Measurements from ENCODE around the gene NR2F1. TPM values are rescaled to one million over a fixed set of nuclear protein-coding genes. Genes with fewer than 3 reads are reported as not detected.

Gene NR2F1
- total RNA-seq, 2 donors from 2014 or later: 1.1 to 3.4 TPM

- no peak for TF ChIP-seq CTCF (IDR thresholded peaks at IDR 0.05)
- H3K4me3 ChIP-seq: no peak overlapping the region
- H3K27me3 ChIP-seq (replicated peaks; ENCODE audit: insufficient read depth): peaks cover 10% of the 10 kb centered on the region
- no peak overlapping the region for H3K27ac ChIP-seq
- ATAC-seq (ENCODE audit: insufficient number of reproducible peaks, low FRiP score, low read depth): no peak
- H3K36me3 ChIP-seq: no peaks in the 10 kb centered on the region
- H3K9me3 ChIP-seq: no peaks in the 10 kb centered on the region
- no peaks in the 10 kb centered on the region for H3K4me1 ChIP-seq (ENCODE audit: control insufficient read depth in 1 of 2, low read depth in 2 of 2)
- DNase-seq (ENCODE audit: low spot score): no peak
Observed at GRCh38 chr5:93594591-93595419, 11.8 kb downstream of the NR2F1 start.

DNA sequence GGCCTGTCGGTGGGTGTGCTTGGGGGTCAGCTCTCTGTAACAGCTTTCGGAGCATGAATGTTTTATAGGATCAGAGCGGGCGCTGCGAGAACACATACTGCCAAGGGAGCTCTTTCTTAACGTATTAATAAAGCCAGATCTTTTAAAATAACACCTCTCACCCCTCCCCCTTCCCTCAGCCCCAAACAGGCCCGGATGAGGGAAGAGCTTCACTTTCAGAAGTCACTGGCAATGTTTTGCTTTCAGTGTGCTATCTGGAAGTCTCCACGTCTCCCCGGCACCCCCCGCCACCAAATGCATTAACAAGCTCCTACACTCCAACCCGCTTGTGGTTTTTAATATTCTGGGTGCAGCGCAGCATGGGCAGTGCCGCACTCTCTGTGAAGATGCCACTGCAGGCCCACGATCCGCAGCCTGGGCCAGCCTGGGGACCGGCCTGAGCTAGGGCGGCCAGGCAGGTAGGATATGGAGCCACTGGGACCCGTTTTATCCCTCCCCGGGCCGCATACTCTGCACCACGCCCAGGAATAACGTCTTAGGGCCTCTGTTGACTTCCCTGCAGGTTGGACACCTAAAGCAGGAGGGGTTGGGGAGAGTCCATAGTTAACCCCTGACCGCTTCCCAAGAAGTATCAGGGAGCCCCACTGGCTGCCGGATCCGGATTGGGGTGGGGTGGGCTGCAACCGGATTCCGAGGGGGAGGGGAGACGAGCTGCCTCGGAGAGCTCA, 12.6 kb downstream of the NR2F1 start:
- DNase-seq (ENCODE audit: low spot score): no peak
- no peak overlapping the region for H3K4me3 ChIP-seq
- no peaks in the 10 kb centered on the region for H3K4me1 ChIP-seq (ENCODE audit: control insufficient read depth in 1 of 2, low read depth in 2 of 2)
- H3K27me3 ChIP-seq (replicated peaks; ENCODE audit: insufficient read depth): peaks cover 18% of the 10 kb centered on the region
- H3K36me3 ChIP-seq: no peaks in the 10 kb centered on the region
- TF ChIP-seq CTCF (IDR thresholded peaks at IDR 0.05): no peak
- no peak overlapping the region for H3K27ac ChIP-seq
- no peaks in the 10 kb centered on the region for H3K9me3 ChIP-seq
- no peak for ATAC-seq (ENCODE audit: insufficient number of reproducible peaks, low FRiP score, low read depth)

GRCh38 chr5:93596310-93596675, 13.3 kb downstream of the NR2F1 start:
- Histone ChIP-seq H3K4me1 (ENCODE audit: control insufficient read depth in 1 of 2, low read depth in 2 of 2) (no peaks in the 10 kb centered on the region), H3K27me3 (replicated peaks; ENCODE audit: insufficient read depth) (peaks cover 20% of the 10 kb centered on the region), H3K27ac (no peak overlapping the region), H3K9me3 (no peaks in the 10 kb centered on the region), H3K36me3 (no peaks in the 10 kb centered on the region), H3K4me3 (no peak overlapping the region)
- ATAC-seq (ENCODE audit: insufficient number of reproducible peaks, low FRiP score, low read depth) (no peak), DNase-seq (ENCODE audit: low spot score) (no peak)
- TF ChIP-seq CTCF (IDR thresholded peaks at IDR 0.05): no peak

DNA sequence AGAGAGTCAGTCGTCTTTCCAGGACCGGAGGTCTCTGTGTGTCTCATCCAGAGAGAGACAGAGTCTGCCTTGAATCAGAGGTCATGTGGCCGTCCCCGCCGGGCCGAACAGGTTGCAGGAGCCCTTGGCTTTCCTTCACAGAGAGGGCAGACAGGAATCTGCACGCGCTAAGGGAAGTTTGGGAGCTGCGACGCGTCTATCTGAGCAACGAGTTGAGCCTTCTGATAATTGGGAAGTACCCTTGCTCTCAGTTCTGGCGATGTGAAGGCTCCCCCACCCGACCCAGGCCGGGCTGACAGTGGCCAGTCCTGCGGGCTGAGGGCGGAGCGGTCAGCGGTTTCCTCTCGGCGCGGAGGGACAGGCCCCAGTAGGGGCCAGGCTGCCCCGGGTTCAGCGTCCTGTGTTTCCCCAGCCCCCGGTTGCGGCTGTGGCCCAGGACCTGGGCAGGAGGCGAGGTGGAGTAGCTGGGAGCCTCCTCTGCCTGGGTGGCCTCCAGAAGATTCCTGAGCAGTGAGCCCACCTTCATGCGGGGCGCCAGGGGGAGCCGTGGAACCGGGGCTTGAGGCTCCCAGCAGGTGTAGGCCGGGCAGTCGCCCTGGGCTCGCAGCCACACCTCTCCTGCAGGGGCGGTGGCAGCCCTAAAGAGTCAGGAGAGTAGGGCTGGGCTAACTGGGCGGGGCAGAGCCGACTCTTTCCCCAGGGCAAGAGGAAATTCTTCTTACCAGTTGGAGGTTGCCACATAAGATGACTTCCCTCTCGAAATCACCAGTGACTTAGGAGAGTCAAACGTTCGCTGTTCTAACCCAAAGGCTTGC, 13.9 kb downstream of the NR2F1 start:
- peaks cover 26% of the 10 kb centered on the region for H3K27me3 ChIP-seq (replicated peaks; ENCODE audit: insufficient read depth)
- no peaks in the 10 kb centered on the region for H3K4me1 ChIP-seq (ENCODE audit: control insufficient read depth in 1 of 2, low read depth in 2 of 2)
- TF ChIP-seq CTCF (IDR thresholded peaks at IDR 0.05): no peak
- DNase-seq (ENCODE audit: low spot score): no peak
- H3K27ac ChIP-seq: no peak overlapping the region
- ATAC-seq (ENCODE audit: insufficient number of reproducible peaks, low FRiP score, low read depth): no peak
- H3K4me3 ChIP-seq: peak overlapping the region; percentile 16
- no peaks in the 10 kb centered on the region for H3K36me3 ChIP-seq
- no peaks in the 10 kb centered on the region for H3K9me3 ChIP-seq
